HG03565 (cell line): ENCODE measurements around the gene SLC25A36.
A peak's percentile ranks its signal among the peaks of the same experiment; 100 is the strongest.
"Not testable (repeated sequence)": the region's sequence is repeated elsewhere in the genome, so short reads cannot be mapped to it uniquely, and the experiment has no call there.

Experiments
- ATAC-seq: cut with Tn5 transposase; IDR thresholded peaks from one replicate; pipeline ENCODE4 v1.9.1; 2021; ENCODE audit warnings: mild to moderate bottlenecking, moderate library complexity; ENCODE audit not compliant: unreplicated experiment

The SLC25A36 gene

DNA sequence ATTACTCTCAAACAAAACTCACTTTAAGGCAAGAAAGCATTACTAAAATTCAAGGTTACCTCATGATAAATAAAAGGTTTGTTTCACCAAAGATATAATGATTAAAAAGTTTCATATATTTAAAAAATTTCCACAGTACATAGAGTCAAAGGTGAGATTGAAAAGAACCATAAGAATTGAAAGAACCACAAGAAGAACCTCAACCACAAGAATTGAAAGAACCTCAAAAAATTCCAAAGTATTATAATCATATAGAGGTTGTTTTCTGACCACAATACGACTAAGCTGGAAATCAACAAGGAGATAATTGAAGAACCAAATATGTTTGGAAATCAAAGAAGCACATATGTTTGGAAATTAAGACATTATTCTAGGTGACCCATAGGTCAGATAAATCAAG, 52.7 kb downstream of the SLC25A36 start:
- ATAC-seq = no peak

DNA sequence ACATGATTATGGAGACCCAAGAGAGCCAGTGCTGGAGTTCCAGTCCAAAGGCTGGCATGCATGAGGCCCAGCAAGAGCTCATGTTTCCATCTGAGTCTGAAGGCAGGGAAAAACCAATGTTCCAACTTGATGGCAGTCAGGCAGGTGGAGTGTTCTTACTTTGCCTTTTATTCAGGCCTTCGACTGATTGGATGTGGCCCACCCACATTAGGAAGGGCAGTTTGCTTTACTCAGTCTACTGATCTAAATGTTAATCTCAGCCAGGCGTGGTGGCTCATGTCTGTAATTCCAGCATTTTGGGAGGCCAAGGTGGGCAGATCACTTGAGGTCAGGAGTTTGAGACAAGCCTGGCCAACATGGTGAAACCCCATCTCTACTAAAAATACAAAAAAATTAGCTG, 53.2 kb downstream of the SLC25A36 start:
- ATAC-seq = not testable (repeated sequence)

DNA sequence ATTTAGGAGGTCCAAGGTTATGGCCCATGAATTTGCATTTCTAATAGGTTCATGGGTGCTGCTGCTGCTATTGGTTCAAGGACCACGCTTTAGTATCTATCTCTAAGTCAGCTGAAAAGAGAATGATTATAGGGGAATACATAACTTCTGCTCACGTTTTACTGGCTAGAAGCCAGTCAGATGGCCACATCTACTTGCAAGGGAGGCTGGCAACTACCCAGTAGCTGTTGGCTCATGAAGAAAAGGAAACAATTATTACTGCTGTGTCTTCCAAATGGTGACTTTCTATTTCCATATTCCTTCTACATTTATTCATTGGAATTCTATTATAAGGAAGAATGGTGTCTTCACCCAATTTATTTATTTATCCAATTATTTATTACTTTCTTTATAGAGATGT, 54.2 kb downstream of the SLC25A36 start:
- no peak for ATAC-seq

DNA sequence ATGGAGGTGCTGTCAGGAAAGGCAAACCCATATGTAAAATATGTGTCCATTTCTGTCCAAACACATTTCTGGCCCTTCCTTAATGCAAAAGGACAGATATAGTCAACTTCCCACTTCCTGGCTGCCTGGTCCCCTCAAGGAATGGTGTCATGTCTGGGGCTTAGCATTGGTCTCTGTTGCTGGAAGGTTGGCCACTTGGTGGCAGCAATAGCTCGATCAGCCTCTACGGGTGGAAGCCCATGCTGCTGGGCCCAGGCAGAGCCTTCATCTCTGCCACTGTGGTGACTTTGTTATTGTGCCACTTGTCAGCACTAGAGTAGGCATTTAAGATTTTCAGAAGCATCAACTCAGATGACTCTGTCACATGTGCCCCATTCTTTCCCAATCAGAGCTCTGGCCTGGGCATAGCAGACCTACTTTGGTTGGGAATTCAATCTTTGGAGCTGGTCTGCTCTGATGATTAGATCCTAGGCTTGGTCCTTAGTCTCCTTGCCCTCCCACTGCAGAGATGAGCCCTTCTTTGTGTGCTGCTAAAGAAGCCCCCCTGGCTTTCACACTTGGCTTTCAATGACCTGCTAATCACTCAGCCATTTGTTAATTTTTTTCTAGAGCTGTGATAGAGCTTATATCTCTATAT, 58.5 kb downstream of the SLC25A36 start:
- peak; percentile 73 for ATAC-seq

GRCh38 chr3:141000686-141001085, 59.0 kb downstream of the SLC25A36 start:
- no peak for ATAC-seq

DNA sequence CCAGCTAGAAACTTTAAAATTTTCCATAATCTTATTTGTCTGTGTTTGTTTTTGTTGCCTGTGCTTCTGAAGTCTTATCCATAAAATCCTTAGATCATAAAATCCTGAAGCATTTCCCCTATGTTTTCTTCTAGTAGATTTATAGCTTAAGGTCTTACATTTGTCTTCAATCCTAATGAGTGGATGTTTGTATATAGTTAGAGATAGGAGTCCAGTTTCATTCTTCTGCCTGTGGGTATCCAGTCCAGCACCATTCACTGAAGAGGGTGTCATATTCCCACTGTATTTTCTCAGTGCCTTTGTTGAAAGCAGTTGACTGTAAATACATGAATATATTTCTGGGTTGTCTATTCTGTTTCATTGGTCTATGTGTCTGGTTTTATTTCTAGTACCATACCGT, 64.7 kb downstream of the SLC25A36 start:
- no peak for ATAC-seq

DNA sequence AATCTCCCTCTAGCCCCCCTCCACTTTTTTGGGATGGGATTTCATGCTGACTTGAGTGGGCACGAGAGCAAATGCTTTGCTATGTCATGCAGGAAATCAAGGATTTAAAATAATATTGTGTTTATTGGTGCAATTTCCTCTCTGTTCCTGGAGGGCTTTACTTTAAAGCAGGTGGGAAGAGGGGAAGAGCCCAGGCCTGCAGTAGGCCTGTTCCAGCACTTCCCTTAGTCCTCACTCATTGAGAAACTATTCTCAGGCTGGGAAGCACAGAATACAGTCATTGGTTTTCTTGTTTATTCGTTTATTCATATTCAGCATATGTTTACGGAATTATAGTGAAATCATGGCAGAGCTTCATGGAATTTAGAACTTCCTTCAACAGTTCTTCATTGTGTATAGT, 67.9 kb downstream of the SLC25A36 start:
- ATAC-seq = no peak

DNA sequence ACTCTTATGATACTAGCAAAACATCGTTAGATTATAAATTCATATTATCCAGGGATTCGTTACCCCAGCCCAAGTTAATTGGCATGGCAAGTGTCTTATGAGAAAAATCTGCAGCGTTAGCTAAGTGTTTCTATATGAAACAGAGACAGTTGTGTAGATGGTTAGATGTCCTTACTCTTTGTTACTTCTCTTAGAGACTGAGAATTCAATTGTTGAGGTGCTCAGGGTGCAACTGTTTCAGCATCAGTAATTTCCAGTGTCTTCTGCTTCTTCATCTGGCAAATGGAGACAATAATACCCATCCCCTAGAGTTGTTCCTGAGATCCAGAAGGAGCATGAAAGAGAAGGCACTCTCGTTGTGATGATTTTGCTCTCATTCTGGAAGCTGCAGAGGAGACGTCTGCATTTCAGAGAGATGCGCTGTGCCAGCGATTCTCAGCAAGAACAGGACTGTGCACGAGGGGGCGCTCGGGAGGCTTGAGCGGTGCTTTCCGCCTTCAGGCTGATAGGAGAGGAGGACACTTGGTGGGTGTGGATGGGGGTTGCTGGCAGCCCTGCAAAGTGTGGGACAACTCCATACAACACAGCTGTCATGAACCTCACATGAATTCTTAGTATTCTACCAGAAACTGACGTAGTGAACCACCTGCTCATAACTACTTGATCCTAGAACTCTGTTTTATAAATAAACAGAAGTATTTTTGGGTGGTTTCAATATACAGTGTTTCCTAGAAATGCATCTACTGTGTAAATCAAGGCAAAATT, 69.8 kb downstream of the SLC25A36 start:
- ATAC-seq = peak; percentile 59

- no peak for ATAC-seq
Measured at GRCh38 chr3:141011997-141012262, 70.3 kb downstream of the SLC25A36 start.

DNA sequence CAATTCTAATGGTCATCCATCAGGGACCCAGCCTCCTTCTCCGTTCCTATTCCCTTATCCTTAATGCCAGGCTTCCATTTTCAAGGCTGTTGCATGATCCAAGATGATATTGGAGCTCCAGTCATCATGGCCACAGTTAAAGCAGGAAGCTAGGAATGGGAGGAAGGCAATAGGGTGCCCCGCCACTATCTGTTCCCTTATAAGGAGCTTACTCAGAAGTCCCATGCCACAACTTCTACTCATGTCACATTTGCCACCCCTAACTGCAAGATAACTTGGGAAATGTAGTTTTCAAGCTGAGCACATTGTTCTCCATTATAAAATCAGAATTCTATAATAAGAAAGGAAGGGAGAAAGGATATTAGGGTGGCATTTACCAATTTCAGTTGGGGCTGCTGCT, 70.9 kb downstream of the SLC25A36 start:
- no peak for ATAC-seq

- no peak for ATAC-seq
Measured at GRCh38 chr3:141015481-141015880, 73.8 kb downstream of the SLC25A36 start.

- not testable (repeated sequence) for ATAC-seq
Measured at GRCh38 chr3:141017366-141018322, 76.0 kb downstream of the SLC25A36 start.

DNA sequence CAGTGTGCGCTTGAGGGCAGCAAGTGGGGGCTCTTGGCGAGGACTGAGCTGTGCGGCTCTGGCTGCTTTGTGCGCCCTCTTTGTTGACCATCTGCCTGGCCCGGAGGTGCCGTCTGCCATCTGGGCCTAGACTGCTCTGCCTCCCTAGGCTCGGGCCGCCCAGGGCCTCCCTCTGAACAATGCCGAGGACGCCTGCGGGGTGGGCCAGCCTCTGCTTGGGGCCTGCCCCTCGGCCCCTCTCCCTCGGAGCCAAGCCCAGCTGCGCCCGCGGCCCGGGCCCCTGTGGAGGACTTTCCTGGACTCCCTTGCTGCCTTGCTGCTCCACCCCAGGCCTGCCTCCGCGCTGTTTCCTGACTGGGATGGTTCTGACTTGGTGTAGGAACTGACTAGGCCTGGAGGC, 77.6 kb downstream of the SLC25A36 start:
- no peak for ATAC-seq

DNA sequence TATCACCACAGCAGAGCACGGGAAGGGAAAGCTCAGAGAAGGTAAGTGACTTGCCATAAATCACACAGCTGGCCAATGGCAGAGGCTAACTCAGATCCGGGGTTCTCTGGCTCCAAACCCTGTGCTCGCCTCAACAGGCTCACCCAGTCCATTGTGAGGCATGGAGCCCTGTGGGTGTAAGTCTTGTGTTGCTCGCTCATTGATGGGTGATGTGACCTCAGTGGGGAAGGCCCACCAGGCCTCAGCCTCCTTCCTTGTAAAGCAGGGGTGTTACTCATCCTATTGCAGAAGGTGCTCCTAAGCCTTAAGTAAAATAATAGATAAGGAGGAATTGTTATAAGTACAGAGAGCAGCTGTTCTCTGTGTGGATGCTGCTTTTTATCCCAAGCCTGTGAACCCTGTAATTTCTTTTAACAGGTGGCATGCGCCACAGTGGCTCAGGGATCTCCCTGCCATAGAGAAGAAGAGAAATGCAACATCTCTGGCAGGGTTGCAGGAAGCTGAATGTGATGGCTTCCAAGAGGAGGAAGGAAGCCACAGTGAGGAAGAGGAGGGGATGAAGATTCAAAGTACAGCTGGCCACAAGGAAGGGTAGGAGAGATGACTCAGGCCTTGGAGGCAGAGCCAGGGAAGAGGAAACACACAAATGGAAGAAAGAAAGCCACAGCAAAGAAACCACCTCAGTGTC, 78.7 kb downstream of the SLC25A36 start:
- no peak for ATAC-seq

DNA sequence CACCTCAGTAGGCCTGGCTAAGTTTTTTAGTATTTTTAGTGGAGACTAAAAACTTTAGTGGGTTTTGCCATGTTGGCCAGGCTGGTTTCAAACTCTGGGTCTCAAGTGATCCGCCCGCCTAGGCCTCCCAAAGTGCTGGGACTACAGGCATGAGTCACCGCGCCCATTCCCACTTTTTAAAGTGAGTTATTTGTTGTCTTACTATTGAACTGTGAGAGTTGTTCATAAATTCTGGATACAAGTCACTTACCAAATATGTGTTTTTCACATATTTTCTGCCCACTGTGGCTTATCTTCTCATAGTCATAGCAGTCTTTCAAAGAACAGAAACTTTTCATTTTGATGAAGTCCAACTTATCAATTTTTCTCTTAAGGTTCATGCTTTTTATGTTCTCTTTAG, 79.6 kb downstream of the SLC25A36 start:
- ATAC-seq = no peak
